GM12872 (cell line): ENCODE data around the gene PRAMEF20.
A peak's percentile ranks its signal among the peaks of the same experiment; 100 is the strongest.

ENCODE experiments used
- CTCF ChIP-seq: IDR thresholded peaks from 3 replicates; pipeline ENCODE4 v1.5.1; 2011; ENCODE audit warnings: low read depth, mild to moderate bottlenecking, low read length, moderate library complexity; ENCODE audit not compliant: insufficient read depth

The PRAMEF20 gene

GRCh38 chr1:13469343-13469742 lies 59.1 kb downstream of the PRAMEF20 start:
- TF ChIP-seq CTCF, result peak; percentile 21; the same call in 1 of the 3 replicates
